LNCAP (cell line): Measurements from ENCODE around the gene ST8SIA5.

Experiments used
- TF ChIP-seq, protein P1 (sequence below): fragments of 450-650 bp; IDR thresholded peaks from 2 replicates; pipeline ENCODE4 v1.5.1; 2017; ENCODE audit warnings: mild to moderate bottlenecking

ST8SIA5 gene

DNA sequence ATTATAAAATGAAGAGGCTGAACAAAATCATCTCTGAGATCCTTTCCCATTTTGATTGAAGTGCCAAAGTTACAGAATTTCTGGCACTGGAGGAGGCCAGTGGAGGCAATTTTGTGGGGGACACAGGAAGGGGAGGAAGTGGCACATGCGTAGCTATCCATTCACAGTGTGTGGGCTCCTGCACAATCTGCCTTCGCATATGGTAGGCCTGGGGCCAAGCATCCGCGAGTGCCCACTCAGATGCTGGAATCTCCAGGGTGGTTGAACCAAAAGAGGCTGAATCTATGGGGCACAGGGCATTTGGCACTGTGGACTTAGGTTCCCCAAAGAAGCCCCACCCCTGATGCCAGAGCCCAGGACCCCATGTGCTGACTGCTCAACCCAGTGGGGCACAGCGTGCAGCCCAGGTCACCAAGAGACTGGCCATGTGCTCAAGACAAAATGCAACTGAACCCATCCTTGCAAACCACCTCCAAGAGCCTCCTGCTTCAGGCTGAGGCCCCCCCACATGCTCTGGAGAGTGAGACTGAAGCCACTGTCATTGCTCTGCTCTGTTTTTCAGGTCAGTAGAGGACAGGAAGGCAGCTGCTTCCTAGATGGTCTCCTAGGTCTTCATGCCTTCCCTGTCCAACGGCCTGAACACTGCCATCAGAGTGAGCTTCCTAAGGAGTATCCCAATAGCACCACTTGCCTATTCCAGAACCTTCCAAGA lies 28.5 kb downstream of the ST8SIA5 start:
- TF ChIP-seq, protein P1, sequence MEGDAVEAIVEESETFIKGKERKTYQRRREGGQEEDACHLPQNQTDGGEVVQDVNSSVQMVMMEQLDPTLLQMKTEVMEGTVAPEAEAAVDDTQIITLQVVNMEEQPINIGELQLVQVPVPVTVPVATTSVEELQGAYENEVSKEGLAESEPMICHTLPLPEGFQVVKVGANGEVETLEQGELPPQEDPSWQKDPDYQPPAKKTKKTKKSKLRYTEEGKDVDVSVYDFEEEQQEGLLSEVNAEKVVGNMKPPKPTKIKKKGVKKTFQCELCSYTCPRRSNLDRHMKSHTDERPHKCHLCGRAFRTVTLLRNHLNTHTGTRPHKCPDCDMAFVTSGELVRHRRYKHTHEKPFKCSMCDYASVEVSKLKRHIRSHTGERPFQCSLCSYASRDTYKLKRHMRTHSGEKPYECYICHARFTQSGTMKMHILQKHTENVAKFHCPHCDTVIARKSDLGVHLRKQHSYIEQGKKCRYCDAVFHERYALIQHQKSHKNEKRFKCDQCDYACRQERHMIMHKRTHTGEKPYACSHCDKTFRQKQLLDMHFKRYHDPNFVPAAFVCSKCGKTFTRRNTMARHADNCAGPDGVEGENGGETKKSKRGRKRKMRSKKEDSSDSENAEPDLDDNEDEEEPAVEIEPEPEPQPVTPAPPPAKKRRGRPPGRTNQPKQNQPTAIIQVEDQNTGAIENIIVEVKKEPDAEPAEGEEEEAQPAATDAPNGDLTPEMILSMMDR = no peak

DNA sequence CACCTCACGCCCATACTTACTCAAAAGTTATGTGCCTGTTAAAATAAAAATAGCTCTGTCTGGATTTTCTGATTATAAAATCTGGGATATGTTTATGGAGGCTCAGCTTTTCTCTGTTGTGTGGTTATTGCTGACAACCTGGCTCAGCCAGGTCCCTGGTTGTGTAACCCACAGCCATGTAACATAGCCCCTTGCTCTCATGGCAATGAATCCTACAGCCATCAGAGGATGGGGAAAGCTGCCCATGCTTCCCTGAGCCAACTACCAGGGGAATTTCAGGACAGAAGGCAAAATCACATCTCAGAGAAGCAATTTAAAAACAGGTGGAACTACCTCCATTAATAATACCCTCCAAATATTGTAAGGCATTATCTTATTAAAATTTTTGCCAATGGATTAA lies 29.7 kb downstream of the ST8SIA5 start:
- TF ChIP-seq, protein P1 = no peak

DNA sequence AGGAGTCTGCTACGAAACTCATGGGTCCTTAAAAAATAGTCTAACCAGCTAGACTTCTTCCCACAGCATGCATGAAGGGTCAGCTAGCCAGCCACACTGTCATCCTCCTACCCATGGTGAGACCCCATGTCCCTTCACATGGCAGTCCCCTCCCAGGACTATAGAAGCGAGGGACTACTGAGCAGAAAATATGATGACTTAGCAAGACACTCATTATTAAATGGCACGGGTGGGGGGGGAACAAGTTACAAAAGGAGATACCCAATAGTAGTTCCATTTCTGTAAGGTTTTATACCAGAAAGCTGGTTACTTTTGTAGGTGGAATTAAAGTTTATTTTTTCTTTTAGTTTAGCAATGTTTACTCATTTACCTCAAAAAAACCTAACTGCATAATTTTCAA lies 31.5 kb downstream of the ST8SIA5 start:
- TF ChIP-seq, protein P1 = no peak

DNA sequence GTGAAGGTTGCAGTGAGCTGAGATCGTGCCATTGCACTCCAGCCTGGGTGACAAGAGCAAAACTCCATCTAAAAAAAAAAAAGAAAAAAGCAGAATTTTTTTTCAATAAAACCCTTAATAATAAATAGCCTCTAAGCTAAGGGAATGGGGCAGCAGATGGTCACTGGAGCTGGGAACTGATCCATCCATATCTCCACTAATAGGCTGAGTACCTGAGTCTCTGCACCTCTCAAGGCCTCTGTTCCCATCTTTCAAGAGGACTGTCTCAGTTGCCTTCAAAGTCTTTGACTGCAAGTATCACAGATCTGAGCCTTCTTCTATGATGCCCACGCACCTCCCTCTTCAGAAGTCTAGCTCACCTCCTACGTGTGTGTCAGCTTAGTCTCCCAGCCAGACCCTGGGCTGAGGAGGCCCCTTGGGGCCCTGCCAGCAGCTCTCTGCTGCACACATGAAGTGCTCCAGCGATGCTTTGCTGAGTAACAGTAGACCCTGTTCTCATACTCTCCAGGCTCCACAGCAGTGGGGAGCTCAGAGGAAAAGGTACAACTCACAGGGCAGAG lies 32.9 kb downstream of the ST8SIA5 start:
- TF ChIP-seq, protein P1 = no peak

DNA sequence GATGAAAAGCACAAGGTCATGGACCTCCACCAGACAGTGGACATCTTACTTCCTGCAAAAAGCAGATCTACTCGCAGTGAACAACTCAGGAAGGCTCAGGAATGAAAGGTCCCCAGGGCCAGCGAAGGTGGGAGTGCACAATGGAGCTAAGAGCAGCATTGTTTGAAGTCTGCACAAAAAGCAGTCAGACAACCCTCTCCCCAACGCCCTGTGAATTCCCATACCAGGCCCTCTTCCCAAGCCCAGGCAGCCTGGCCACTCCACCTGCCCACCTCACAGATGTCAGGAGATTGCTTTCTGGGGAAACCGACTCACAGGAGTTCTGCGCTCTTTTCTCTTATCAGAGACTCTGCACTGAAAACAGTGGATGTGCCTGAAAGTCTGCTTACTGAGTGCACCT lies 34.8 kb downstream of the ST8SIA5 start:
- TF ChIP-seq, protein P1 = no peak

DNA sequence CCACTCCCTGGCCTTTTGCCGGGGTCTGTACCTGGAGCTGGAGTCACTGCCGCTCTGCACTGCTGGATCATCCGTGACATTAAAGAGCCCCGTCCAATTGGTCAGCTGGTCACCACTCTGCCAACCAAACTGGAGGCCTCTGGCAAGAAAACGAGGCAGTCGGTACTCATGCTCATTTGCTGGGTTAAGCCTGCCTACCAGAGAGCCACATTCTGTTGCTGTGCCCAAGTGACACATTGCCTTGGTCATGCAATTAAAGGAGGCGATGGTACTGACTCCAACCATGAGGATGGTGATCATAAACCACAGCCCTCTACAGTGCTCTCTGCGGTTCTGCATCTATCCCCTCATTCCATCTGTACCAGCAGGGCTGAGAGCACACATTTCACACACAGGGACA lies 35.5 kb downstream of the ST8SIA5 start:
- TF ChIP-seq, protein P1 = no peak

DNA sequence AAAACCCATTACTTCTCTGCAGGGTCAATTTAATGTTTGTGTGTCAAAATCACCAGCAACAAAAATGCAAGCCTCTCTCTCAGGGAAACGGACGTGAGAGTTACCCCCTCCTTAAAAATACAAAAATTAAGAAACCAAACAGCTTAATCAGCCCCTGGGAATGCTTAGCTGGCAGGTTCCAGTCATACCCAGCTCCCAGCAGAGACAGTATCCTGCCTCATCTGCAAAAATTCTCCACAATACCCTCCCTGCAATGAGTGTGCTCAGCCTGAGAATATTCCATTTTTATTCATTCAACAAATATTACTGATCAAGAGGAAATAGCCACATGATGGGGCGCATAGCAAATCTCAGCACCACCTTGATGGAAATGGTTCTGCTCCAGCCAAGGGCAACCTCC lies 36.3 kb downstream of the ST8SIA5 start:
- TF ChIP-seq, protein P1 = no peak
